OCI-LY3 (cell line): ENCODE results near the gene SLC16A6.

Source experiments
- CTCF ChIP-seq: fragments of 200-600, 300-600 bp; sonication (generic); IDR thresholded peaks from 2 replicates; pipeline ENCODE4 v1.5.1; 2014; ENCODE audit warnings: antibody characterized with exemption, low read length, low read depth
- EZH2phosphoT487 ChIP-seq: fragments of 200-600 bp; shearing (Covaris generic); IDR thresholded peaks from 2 replicates; pipeline ENCODE4 v1.6.1; 2018; ENCODE audit warnings: antibody characterized with exemption, mixed run types, low read depth

DNA sequence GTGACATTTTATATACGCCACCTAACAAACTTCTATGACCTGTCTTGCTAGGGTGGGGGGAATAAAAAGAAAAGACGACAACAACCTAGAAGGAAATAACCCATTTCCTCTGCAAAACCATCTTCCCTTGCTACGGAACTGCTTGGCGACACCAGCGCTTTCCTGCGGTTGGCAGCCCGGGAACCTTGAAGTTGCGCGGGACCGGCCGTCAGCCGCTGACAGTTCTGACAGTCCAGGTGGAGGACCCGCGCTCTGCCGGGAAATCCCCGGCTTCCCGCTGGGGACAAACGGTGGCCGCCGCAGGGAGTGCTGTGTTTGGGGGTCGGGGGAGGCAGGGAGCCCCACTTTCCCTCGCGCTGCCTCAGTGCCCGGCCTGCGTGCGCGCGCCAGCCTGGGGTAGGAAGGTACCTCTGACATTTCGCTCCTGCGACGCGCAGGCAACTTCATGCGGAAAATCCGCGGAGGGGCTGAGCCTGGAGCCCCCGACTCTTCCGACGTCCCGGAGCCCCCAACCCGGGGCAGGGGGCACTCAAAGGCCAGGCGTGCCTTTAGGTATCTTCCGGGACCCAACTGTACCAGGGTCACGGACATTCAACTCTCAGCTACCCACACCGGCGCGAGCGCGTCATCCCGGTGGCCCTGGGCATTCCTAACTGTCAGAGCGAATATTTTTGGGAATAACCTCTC is 516 bp downstream of the SLC16A6 start:
- TF ChIP-seq CTCF = no peak
- TF ChIP-seq EZH2phosphoT487 = no peak
